ENCODE measurements around the gene RINL.
"Not testable (repeated sequence)": the region's sequence is repeated elsewhere in the genome, so short reads cannot be mapped to it uniquely, and the experiment has no call there.

Gene RINL

GRCh38 chr19:38831142-38831605 is 46.9 kb downstream of the RINL start:
- DNase-seq, result peak; percentile 25 to 27

DNA sequence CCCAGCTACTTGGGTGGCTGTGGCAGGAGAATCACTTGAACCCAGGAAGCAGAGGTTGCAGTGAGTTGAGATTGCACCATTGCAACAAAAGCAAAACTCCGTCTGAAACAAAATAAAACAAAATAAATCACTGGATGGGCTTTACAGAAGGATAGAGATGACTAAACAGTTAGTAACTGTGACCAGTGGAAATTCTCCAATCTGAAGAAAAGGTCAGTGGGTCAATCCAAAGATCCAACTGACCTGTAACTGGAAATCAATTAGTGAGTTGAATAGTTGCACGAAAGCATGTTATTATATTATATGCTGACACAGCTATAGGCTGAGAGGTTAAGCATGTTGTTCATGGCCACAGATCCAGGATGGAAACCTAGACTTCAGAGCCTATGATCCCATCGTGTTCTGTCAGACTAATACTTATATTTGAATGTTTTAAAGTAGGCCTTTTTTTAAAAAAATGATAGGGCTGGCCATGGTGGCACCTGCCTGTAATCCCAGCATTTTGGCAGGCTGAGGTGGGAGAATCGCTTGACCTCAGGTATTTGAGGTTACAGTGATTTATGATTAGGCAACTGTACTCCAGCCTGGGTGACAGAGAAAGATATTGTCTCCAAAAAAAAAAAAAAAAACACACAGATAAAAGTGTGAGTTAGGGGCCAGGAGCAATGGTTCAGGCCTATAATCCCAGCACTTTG is 47.9 kb downstream of the RINL start:
- DNase-seq, result no peak

- not testable (repeated sequence) for DNase-seq
These were observed 48.9 kb downstream of the RINL start for GRCh38 chr19:38829203-38829602.

GRCh38 chr19:38826856-38827551 is 51.1 kb downstream of the RINL start:
- no peak for DNase-seq

DNA sequence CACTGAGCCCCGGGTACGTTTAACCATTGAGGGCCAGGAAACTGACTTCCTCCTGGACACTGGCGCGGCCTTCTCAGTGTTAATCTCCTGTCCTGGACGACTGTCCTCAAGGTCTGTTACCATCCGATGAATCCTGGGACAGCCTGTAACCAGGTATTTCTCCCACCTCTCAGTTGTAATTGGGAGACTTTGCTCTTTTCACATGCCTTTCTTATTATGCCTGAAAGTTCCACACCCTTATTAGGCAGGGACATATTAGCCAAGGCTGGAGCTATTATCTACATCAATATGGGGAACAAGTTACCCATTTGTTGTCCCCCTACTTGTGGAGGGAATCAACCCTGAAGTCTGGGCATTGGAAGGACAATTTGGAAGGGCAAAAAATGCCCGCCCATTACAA is 52.1 kb downstream of the RINL start:
- not testable (repeated sequence) for DNase-seq

DNA sequence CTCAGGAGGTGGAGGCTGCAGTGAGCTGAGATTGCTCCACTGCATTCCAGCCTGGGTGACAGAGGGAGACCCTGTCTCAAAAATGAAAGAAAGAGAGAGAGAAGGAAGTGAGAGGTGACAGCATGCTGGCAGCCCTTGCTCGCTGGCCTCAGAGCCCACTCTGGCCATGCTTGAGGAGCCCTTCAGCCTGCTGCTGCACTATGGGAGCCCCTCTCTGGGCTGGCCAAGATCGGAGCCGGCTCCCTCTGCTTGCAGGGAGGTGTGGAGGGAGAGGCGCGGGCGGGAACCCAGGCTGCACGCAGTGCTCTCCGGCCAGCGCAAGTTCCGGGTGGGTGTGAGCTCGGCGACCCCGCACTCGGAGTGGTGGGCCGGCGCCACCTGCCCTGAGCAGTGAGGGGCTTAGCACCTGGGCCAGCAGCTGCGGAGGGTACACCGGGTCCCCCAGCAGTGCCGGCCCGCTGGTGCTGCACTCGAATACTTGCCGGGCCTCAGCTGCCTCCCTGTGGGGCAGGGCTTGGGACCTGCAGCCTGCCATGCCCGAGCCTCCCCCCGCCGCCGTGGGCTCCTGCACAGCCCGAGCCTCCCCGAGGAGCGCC is 56.7 kb downstream of the RINL start:
- DNase-seq, result not testable (repeated sequence)

GRCh38 chr19:38819231-38819920 is 58.7 kb downstream of the RINL start:
- no peak for DNase-seq
